ENCODE measurements around the gene TARM1.

- TF ChIP-seq CTCF (IDR thresholded peaks at IDR 0.05; ENCODE audit: low read length) (no peak), EZH2 (optimal IDR thresholded peaks at IDR 0.05; ENCODE audit: low read depth, low read length) (no peak)
Observed at GRCh38 chr19:54021932-54022331, 59.2 kb downstream of the TARM1 start.

All from MM.1S (cell line).